Activated T-cell treated with anti-CD3 and anti-CD28 coated beads for 1 hour (primary cell): ENCODE measurements around the gene MYH13.
"Not testable (repeated sequence)": the region's sequence is repeated elsewhere in the genome, so short reads cannot be mapped to it uniquely, and the experiment has no call there.

ENCODE experiments used
- DNase-seq: peaks from one replicate; pipeline ENCODE4 v3.0.0-alpha.2; 2020; ENCODE audit warnings: low read depth

MYH13 gene

GRCh38 chr17:10304758-10305300 lies 68.0 kb downstream of the MYH13 start:
- DNase-seq: no peak

GRCh38 chr17:10297691-10298090 lies 75.1 kb downstream of the MYH13 start:
- DNase-seq: no peak

GRCh38 chr17:10295728-10296343 lies 77.0 kb downstream of the MYH13 start:
- DNase-seq: no peak

GRCh38 chr17:10294180-10294579 lies 78.6 kb downstream of the MYH13 start:
- DNase-seq: no peak

GRCh38 chr17:10292057-10292937 lies 80.5 kb downstream of the MYH13 start:
- DNase-seq: no peak

GRCh38 chr17:10291576-10291975 lies 81.2 kb downstream of the MYH13 start:
- DNase-seq: not testable (repeated sequence)

GRCh38 chr17:10290041-10290440 lies 82.8 kb downstream of the MYH13 start:
- DNase-seq: no peak

GRCh38 chr17:10286324-10286723 lies 86.5 kb downstream of the MYH13 start:
- no peak for DNase-seq

GRCh38 chr17:10285896-10286295 lies 86.9 kb downstream of the MYH13 start:
- no peak for DNase-seq

- DNase-seq: no peak
Measured at GRCh38 chr17:10280068-10280467, 92.7 kb downstream of the MYH13 start.

- no peak for DNase-seq
Measured at GRCh38 chr17:10278218-10278617, 94.6 kb downstream of the MYH13 start.

- no peak for DNase-seq
Measured at GRCh38 chr17:10276436-10276835, 96.4 kb downstream of the MYH13 start.

GRCh38 chr17:10275418-10275817 lies 97.4 kb downstream of the MYH13 start:
- no peak for DNase-seq

- no peak for DNase-seq
Measured at GRCh38 chr17:10271106-10271562, 101.7 kb downstream of the MYH13 start.

- DNase-seq: no peak
Measured at GRCh38 chr17:10270258-10270657, 102.5 kb downstream of the MYH13 start.

- no peak for DNase-seq
Measured at GRCh38 chr17:10268005-10268404, 104.8 kb downstream of the MYH13 start.

- DNase-seq: no peak
Measured at GRCh38 chr17:10266296-10266876, 106.4 kb downstream of the MYH13 start.

GRCh38 chr17:10265100-10265810 lies 107.6 kb downstream of the MYH13 start:
- DNase-seq: no peak

GRCh38 chr17:10264051-10264450 lies 108.8 kb downstream of the MYH13 start:
- no peak for DNase-seq

GRCh38 chr17:10262451-10262850 lies 110.4 kb downstream of the MYH13 start:
- no peak for DNase-seq

GRCh38 chr17:10261098-10261497 lies 111.7 kb downstream of the MYH13 start:
- no peak for DNase-seq
